RWPE2 (cell line): ENCODE measurements around the gene OTOG.

Source experiments
- ATAC-seq: fragments of 200-7000 bp; cut with Tn5 transposase; 3 replicates; pipeline ENCODE4 v1.9.1; 2021; ENCODE audit warnings: low read depth
- DNase-seq: peaks from one replicate; pipeline ENCODE4 v3.0.0-alpha.2; 2020; ENCODE audit warnings: low spot score
- H3K27ac ChIP-seq: fragments of 450-650 bp; 2 replicates; pipeline ENCODE4 v1.5.1; 2017; ENCODE audit warnings: mild to moderate bottlenecking; ENCODE audit not compliant: poor library complexity, severe bottlenecking
- H3K27me3 ChIP-seq: fragments of 250-450 bp; sonication (Bioruptor Pico); 2 replicates; pipeline ENCODE4 v1.5.1; 2021; ENCODE audit warnings: mild to moderate bottlenecking, moderate library complexity; ENCODE audit not compliant: insufficient read depth, poor library complexity, severe bottlenecking
- H3K36me3 ChIP-seq: fragments of 250-450 bp; sonication (Bioruptor Pico); 2 replicates; pipeline ENCODE4 v1.5.1; 2020; ENCODE audit warnings: low read depth, mild to moderate bottlenecking, moderate library complexity
- H3K4me1 ChIP-seq: fragments of 250-450 bp; sonication (Bioruptor Pico); 2 replicates; pipeline ENCODE4 v1.5.1; 2021; ENCODE audit warnings: mild to moderate bottlenecking, moderate library complexity; ENCODE audit not compliant: insufficient read depth, poor library complexity, severe bottlenecking
- H3K4me3 ChIP-seq: fragments of 250-450 bp; sonication (Bioruptor Pico); 2 replicates; pipeline ENCODE4 v1.5.1; 2021; ENCODE audit warnings: mild to moderate bottlenecking, moderate library complexity; ENCODE audit not compliant: severe bottlenecking
- H3K9me3 ChIP-seq: fragments of 250-450 bp; sonication (Bioruptor Pico); 2 replicates; pipeline ENCODE4 v1.5.1; 2021; ENCODE audit warnings: mild to moderate bottlenecking, moderate library complexity; ENCODE audit not compliant: severe bottlenecking
- TF ChIP-seq, protein P1 (sequence below): fragments of 450-650 bp; IDR thresholded peaks from one replicate; pipeline ENCODE4 v1.5.1; 2017; ENCODE audit warnings: mild to moderate bottlenecking, moderate library complexity; ENCODE audit not compliant: poor library complexity, severe bottlenecking

Gene OTOG

GRCh38 chr11:17636721-17637120, 89.7 kb downstream of the OTOG start:
- Histone ChIP-seq H3K9me3 (no peaks in the 10 kb centered on the region), H3K4me3 (no peak overlapping the region), H3K36me3 (no peaks in the 10 kb centered on the region), H3K4me1 (no peaks in the 10 kb centered on the region), H3K27me3 (no peaks in the 10 kb centered on the region), H3K27ac (no peak overlapping the region)
- DNase-seq (no peak), ATAC-seq (no peak)
- TF ChIP-seq, protein P1, sequence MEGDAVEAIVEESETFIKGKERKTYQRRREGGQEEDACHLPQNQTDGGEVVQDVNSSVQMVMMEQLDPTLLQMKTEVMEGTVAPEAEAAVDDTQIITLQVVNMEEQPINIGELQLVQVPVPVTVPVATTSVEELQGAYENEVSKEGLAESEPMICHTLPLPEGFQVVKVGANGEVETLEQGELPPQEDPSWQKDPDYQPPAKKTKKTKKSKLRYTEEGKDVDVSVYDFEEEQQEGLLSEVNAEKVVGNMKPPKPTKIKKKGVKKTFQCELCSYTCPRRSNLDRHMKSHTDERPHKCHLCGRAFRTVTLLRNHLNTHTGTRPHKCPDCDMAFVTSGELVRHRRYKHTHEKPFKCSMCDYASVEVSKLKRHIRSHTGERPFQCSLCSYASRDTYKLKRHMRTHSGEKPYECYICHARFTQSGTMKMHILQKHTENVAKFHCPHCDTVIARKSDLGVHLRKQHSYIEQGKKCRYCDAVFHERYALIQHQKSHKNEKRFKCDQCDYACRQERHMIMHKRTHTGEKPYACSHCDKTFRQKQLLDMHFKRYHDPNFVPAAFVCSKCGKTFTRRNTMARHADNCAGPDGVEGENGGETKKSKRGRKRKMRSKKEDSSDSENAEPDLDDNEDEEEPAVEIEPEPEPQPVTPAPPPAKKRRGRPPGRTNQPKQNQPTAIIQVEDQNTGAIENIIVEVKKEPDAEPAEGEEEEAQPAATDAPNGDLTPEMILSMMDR = no peak

GRCh38 chr11:17637901-17638300, 90.8 kb downstream of the OTOG start:
- no peaks in the 10 kb centered on the region for H3K27me3 ChIP-seq
- no peak overlapping the region for H3K27ac ChIP-seq
- H3K9me3 ChIP-seq = no peaks in the 10 kb centered on the region
- TF ChIP-seq, protein P1 = no peak
- ATAC-seq (no peak), DNase-seq (no peak)
- no peak overlapping the region for H3K4me3 ChIP-seq
- no peaks in the 10 kb centered on the region for H3K4me1 ChIP-seq
- H3K36me3 ChIP-seq = no peaks in the 10 kb centered on the region

DNA sequence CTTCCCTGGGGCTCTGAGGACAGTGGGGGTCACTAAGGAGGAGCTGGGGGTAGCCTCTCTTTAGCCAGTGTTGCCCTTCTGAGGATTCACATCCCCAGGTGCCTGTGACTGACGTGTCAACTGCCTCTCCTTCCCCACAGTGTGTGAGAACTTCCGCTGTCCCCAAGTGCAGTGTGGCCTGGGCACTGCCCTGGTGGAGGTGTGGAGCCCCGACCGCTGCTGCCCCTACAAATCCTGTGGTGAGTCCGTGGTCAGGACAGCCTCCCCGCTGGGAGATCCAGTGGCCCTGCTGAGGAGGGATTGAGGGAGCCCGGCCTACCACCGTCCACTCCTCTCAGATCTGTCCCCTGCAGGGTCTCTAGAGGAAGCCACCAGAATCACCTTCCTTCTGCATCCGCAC, 91.3 kb downstream of the OTOG start:
- TF ChIP-seq, protein P1 = no peak
- Histone ChIP-seq H3K4me3 (no peak overlapping the region), H3K4me1 (no peaks in the 10 kb centered on the region), H3K36me3 (no peaks in the 10 kb centered on the region), H3K27me3 (no peaks in the 10 kb centered on the region), H3K27ac (no peak overlapping the region), H3K9me3 (no peaks in the 10 kb centered on the region)
- ATAC-seq = no peak
- no peak for DNase-seq

DNA sequence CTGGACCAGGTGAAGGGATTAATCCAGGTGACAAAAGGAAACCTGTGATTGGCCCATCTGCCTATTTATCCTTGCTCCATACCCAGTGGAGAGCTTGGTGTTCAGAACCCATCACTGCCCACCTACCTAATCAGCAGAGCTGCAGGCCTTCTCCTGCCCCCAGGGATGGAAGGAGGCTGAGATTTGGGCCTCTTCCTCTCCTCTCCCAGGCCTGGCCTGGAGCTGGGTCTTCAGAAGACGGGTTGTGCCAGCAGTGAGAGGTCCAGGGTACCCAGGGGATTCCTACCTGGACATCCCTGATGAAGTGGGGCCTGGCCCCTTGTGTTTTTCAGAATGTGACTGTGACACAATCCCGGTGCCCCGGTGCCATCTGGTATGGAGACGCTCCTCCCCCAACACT, 92.0 kb downstream of the OTOG start:
- TF ChIP-seq, protein P1 = no peak
- H3K36me3 ChIP-seq = no peaks in the 10 kb centered on the region
- no peak overlapping the region for H3K4me3 ChIP-seq
- no peaks in the 10 kb centered on the region for H3K9me3 ChIP-seq
- no peak overlapping the region for H3K27ac ChIP-seq
- DNase-seq (no peak), ATAC-seq (no peak)
- H3K27me3 ChIP-seq = no peaks in the 10 kb centered on the region
- no peaks in the 10 kb centered on the region for H3K4me1 ChIP-seq

DNA sequence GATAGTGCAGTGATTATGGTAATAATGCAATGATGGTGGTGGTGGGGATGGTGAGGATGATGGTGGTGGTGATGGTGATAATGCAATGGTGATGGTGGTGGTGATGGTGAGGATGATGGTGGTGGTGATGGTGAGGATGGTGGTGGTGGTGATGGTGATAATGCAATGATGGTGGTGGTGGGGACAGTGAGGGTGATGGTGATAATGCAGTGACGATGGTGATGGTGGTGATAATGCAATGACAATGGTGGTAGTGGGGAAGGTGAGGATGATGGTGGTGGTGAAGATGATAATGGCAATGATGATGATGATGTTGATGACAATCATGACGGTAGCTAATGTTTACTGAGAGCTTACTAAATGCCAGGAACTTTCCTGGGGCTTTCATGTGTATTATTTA, 92.7 kb downstream of the OTOG start:
- TF ChIP-seq, protein P1 = no peak
- no peaks in the 10 kb centered on the region for H3K27me3 ChIP-seq
- no peaks in the 10 kb centered on the region for H3K4me1 ChIP-seq
- H3K27ac ChIP-seq = no peak overlapping the region
- no peak overlapping the region for H3K4me3 ChIP-seq
- ATAC-seq (no peak), DNase-seq (no peak)
- no peaks in the 10 kb centered on the region for H3K9me3 ChIP-seq
- H3K36me3 ChIP-seq = no peaks in the 10 kb centered on the region
